ENCODE measurements around the gene SLC25A30.

- TF ChIP-seq CTCF (IDR thresholded peaks at IDR 0.05): no peak
- no peak for TF ChIP-seq POLR2A (IDR thresholded peaks at IDR 0.05)
These were observed 36.0 kb upstream of the SLC25A30 start for GRCh38 chr13:45454204-45454603.
